ENCODE measurements around the gene CDKL4.

Gene CDKL4

GRCh38 chr2:39243469-39244123 lies at the start of gene CDKL4:
Gene CDKL4, minus strand, starts transcription at chr2:39243970.
- H3K27ac Mint-ChIP-seq: peak within 1 kb of the TSS; percentile 62
- H3K27me3 Mint-ChIP-seq: no peaks in the 10 kb centered on the region
- peaks cover 1% of the 10 kb centered on the region for H3K36me3 Mint-ChIP-seq
- peak within 1 kb of the TSS; percentile 86 for H3K4me3 Mint-ChIP-seq
- DNase-seq (ENCODE audit: low spot score in 2 of 2) (peak; percentile 20 to 30), ATAC-seq (ENCODE audit: low read depth) (peak; percentile 83)
- H3K4me1 Mint-ChIP-seq: peaks cover 15% of the 10 kb centered on the region
- no peaks in the 10 kb centered on the region for H3K9me3 Mint-ChIP-seq

- DNase-seq (ENCODE audit: low spot score in 2 of 2): no peak
- Mint-ChIP-seq H3K4me1 (no peaks in the 10 kb centered on the region), H3K27me3 (no peaks in the 10 kb centered on the region), H3K27ac (no peak overlapping the region), H3K9me3 (no peaks in the 10 kb centered on the region), H3K4me3 (no peak overlapping the region), H3K36me3 (peaks cover 14% of the 10 kb centered on the region)
- ATAC-seq (ENCODE audit: low read depth): no peak
Observed at GRCh38 chr2:39290433-39290832, 46.7 kb upstream of the CDKL4 start.

GRCh38 chr2:39289609-39290008 lies 45.8 kb upstream of the CDKL4 start:
- no peaks in the 10 kb centered on the region for H3K27me3 Mint-ChIP-seq
- no peak overlapping the region for H3K27ac Mint-ChIP-seq
- no peak for DNase-seq (ENCODE audit: low spot score in 2 of 2)
- H3K36me3 Mint-ChIP-seq: peaks cover 14% of the 10 kb centered on the region
- H3K4me3 Mint-ChIP-seq: no peak overlapping the region
- no peaks in the 10 kb centered on the region for H3K4me1 Mint-ChIP-seq
- H3K9me3 Mint-ChIP-seq: no peaks in the 10 kb centered on the region
- no peak for ATAC-seq (ENCODE audit: low read depth)

GRCh38 chr2:39283561-39283960 lies 39.8 kb upstream of the CDKL4 start:
- H3K27me3 Mint-ChIP-seq: no peaks in the 10 kb centered on the region
- H3K4me3 Mint-ChIP-seq: no peak overlapping the region
- H3K4me1 Mint-ChIP-seq: no peaks in the 10 kb centered on the region
- no peak for ATAC-seq (ENCODE audit: low read depth)
- no peak overlapping the region for H3K27ac Mint-ChIP-seq
- H3K9me3 Mint-ChIP-seq: no peaks in the 10 kb centered on the region
- DNase-seq (ENCODE audit: low spot score in 2 of 2): no peak
- peaks cover 3% of the 10 kb centered on the region for H3K36me3 Mint-ChIP-seq

- Mint-ChIP-seq H3K4me1 (no peaks in the 10 kb centered on the region), H3K36me3 (peaks cover 7% of the 10 kb centered on the region), H3K27me3 (no peaks in the 10 kb centered on the region), H3K9me3 (no peaks in the 10 kb centered on the region), H3K27ac (no peak overlapping the region), H3K4me3 (no peak overlapping the region)
- no peak for ATAC-seq (ENCODE audit: low read depth)
- DNase-seq (ENCODE audit: low spot score in 2 of 2): no peak
Observed at GRCh38 chr2:39281391-39281790, 37.6 kb upstream of the CDKL4 start.

- Mint-ChIP-seq H3K27me3 (no peaks in the 10 kb centered on the region), H3K27ac (no peak overlapping the region), H3K4me3 (no peak overlapping the region), H3K9me3 (no peaks in the 10 kb centered on the region), H3K4me1 (no peaks in the 10 kb centered on the region), H3K36me3 (peaks cover 7% of the 10 kb centered on the region)
- ATAC-seq (ENCODE audit: low read depth): no peak
- DNase-seq (ENCODE audit: low spot score in 2 of 2): no peak
Observed at GRCh38 chr2:39275016-39275415, 31.2 kb upstream of the CDKL4 start.

GRCh38 chr2:39269941-39270340 lies 26.2 kb upstream of the CDKL4 start:
- peaks cover 13% of the 10 kb centered on the region for H3K4me1 Mint-ChIP-seq
- no peak overlapping the region for H3K27ac Mint-ChIP-seq
- DNase-seq (ENCODE audit: low spot score in 2 of 2) (no peak), ATAC-seq (ENCODE audit: low read depth) (no peak)
- H3K27me3 Mint-ChIP-seq: no peaks in the 10 kb centered on the region
- H3K9me3 Mint-ChIP-seq: no peaks in the 10 kb centered on the region
- no peaks in the 10 kb centered on the region for H3K36me3 Mint-ChIP-seq
- H3K4me3 Mint-ChIP-seq: no peak overlapping the region

GRCh38 chr2:39266916-39267434 lies 23.2 kb upstream of the CDKL4 start:
- H3K4me3 Mint-ChIP-seq: no peak overlapping the region
- H3K9me3 Mint-ChIP-seq: no peaks in the 10 kb centered on the region
- H3K36me3 Mint-ChIP-seq: no peaks in the 10 kb centered on the region
- DNase-seq (ENCODE audit: low spot score in 2 of 2) (no peak), ATAC-seq (ENCODE audit: low read depth) (no peak)
- no peaks in the 10 kb centered on the region for H3K27me3 Mint-ChIP-seq
- H3K4me1 Mint-ChIP-seq: peaks cover 19% of the 10 kb centered on the region
- no peak overlapping the region for H3K27ac Mint-ChIP-seq

GRCh38 chr2:39266139-39266805 lies 22.5 kb upstream of the CDKL4 start:
- peaks cover 19% of the 10 kb centered on the region for H3K4me1 Mint-ChIP-seq
- ATAC-seq (ENCODE audit: low read depth) (peak; percentile 77), DNase-seq (ENCODE audit: low spot score in 2 of 2) (no peak)
- H3K9me3 Mint-ChIP-seq: no peaks in the 10 kb centered on the region
- no peaks in the 10 kb centered on the region for H3K36me3 Mint-ChIP-seq
- H3K27ac Mint-ChIP-seq: peak overlapping the region; percentile 54
- peak overlapping the region; percentile 63 for H3K4me3 Mint-ChIP-seq
- H3K27me3 Mint-ChIP-seq: no peaks in the 10 kb centered on the region

GRCh38 chr2:39265315-39265714 lies 21.5 kb upstream of the CDKL4 start:
- Mint-ChIP-seq H3K27ac (peak overlapping the region; percentile 75), H3K4me1 (peaks cover 19% of the 10 kb centered on the region), H3K36me3 (no peaks in the 10 kb centered on the region), H3K9me3 (no peaks in the 10 kb centered on the region), H3K27me3 (no peaks in the 10 kb centered on the region), H3K4me3 (peak overlapping the region; percentile 33)
- DNase-seq (ENCODE audit: low spot score in 2 of 2): no peak
- peak; percentile 31 for ATAC-seq (ENCODE audit: low read depth)

- ATAC-seq (ENCODE audit: low read depth): peak; percentile 84
- H3K27ac Mint-ChIP-seq: peak overlapping the region; percentile 75
- H3K4me1 Mint-ChIP-seq: peaks cover 19% of the 10 kb centered on the region
- H3K36me3 Mint-ChIP-seq: no peaks in the 10 kb centered on the region
- H3K27me3 Mint-ChIP-seq: no peaks in the 10 kb centered on the region
- no peak overlapping the region for H3K4me3 Mint-ChIP-seq
- H3K9me3 Mint-ChIP-seq: no peaks in the 10 kb centered on the region
- DNase-seq (ENCODE audit: low spot score in 2 of 2): no peak
Observed at GRCh38 chr2:39264733-39265132, 21.0 kb upstream of the CDKL4 start.

GRCh38 chr2:39260087-39260486 lies 16.3 kb upstream of the CDKL4 start:
- H3K27ac Mint-ChIP-seq: no peak overlapping the region
- H3K4me1 Mint-ChIP-seq: peaks cover 6% of the 10 kb centered on the region
- H3K9me3 Mint-ChIP-seq: no peaks in the 10 kb centered on the region

GRCh38 chr2:39256040-39256439 lies 12.3 kb upstream of the CDKL4 start:
- Mint-ChIP-seq H3K27ac (no peak overlapping the region), H3K27me3 (no peaks in the 10 kb centered on the region), H3K4me3 (no peak overlapping the region), H3K36me3 (peaks cover 18% of the 10 kb centered on the region), H3K4me1 (no peaks in the 10 kb centered on the region), H3K9me3 (peaks cover 4% of the 10 kb centered on the region)
- no peak for ATAC-seq (ENCODE audit: low read depth)
- no peak for DNase-seq (ENCODE audit: low spot score in 2 of 2)

More at GRCh38 chr2:39260087-39260486, 16.3 kb upstream of the CDKL4 start:
- H3K36me3 Mint-ChIP-seq: peaks cover 3% of the 10 kb centered on the region
- H3K4me3 Mint-ChIP-seq: no peak overlapping the region
- no peaks in the 10 kb centered on the region for H3K27me3 Mint-ChIP-seq
- ATAC-seq (ENCODE audit: low read depth) (no peak), DNase-seq (ENCODE audit: low spot score in 2 of 2) (no peak)

- no peak for ATAC-seq (ENCODE audit: low read depth)
- Mint-ChIP-seq H3K27me3 (no peaks in the 10 kb centered on the region), H3K4me3 (no peak overlapping the region), H3K27ac (no peak overlapping the region), H3K36me3 (peaks cover 20% of the 10 kb centered on the region), H3K4me1 (no peaks in the 10 kb centered on the region), H3K9me3 (peaks cover 4% of the 10 kb centered on the region)
- no peak for DNase-seq (ENCODE audit: low spot score in 2 of 2)
Observed at GRCh38 chr2:39252888-39253518, 9.2 kb upstream of the CDKL4 start.

Measured in memory B cell (primary cell).